A549 (cell line): ENCODE data around the gene LMAN1. TPM values are rescaled to one million over a fixed set of nuclear protein-coding genes. Genes with fewer than 3 reads are reported as not detected.

Experiments
- ATAC-seq, 2 experiments: fragments of 200-7000 bp in 1 of 2; fragments of >200 bp in 1 of 2; cut with Nextera tagmentation in 1 of 2; cut with Tn5 transposase in 1 of 2; 3 replicates each; pipeline versions ENCODE4 v1.8.0 to v1.9.1; 2018 to 2020; ENCODE audit warnings: mild to moderate bottlenecking in 1 of 2, moderate library complexity in 1 of 2
- CTCF ChIA-PET: fragments of 300-600 bp; sonication (Branson Sonifier 250); formaldehyde crosslinking; extraction: SDS; loops from one replicate; lab custom pipeline; 2021; ENCODE audit warnings: antibody characterized with exemption, inconsistent platforms; lab: Yijun Ruan, JAX
- POLR2A ChIA-PET: fragments of 350-600 bp; formaldehyde crosslinking; extraction: SDS; loops from one replicate; lab custom pipeline; 2021; ENCODE audit warnings: antibody characterized with exemption, inconsistent platforms; lab: Yijun Ruan, JAX
- DNase-seq, 2 experiments: peaks; one replicate each; pipeline versions ENCODE4 v3.0.0 to v3.0.0-alpha.2; 2011 to 2016; ENCODE audit warnings: low read depth in 1 of 2, low spot score in 1 of 2
- FAIRE-seq: peaks from 2 replicates; lab custom pipeline; 2011; peaks lifted over from hg19 to GRCh38; lab: Jason Lieb, UNC
- H3K27ac ChIP-seq, 2 experiments: fragments of >200 bp; sonication (Bioruptor Twin); formaldehyde crosslinking; 3 replicates each; pipeline ENCODE4 v1.5.1; 2016 to 2017
- H3K4me1 ChIP-seq: fragments of >200 bp; sonication (Bioruptor Twin); formaldehyde crosslinking; 3 replicates; pipeline ENCODE4 v1.6.1; 2016
- H3K4me2 ChIP-seq: fragments of >200 bp; sonication (Bioruptor Twin); formaldehyde crosslinking; 3 replicates; pipeline ENCODE4 v1.6.1; 2016
- H3K4me3 ChIP-seq: fragments of >200 bp; sonication (Bioruptor Twin); formaldehyde crosslinking; 3 replicates; pipeline ENCODE4 v1.5.1; 2016
- H3K9me3 ChIP-seq: fragments of >200 bp; sonication (Bioruptor Twin); formaldehyde crosslinking; 3 replicates; pipeline ENCODE4 v1.6.1; 2016
- BCL3 ChIP-seq: fragments of >200 bp; sonication (Bioruptor Twin); formaldehyde crosslinking; IDR thresholded peaks from 3 replicates; pipeline ENCODE4 v1.6.1; 2016
- BHLHE40 ChIP-seq: IDR thresholded peaks from 2 replicates; pipeline ENCODE4 v1.6.1; 2012; ENCODE audit warnings: low read depth, low read length, inconsistent platforms
- CBX8 ChIP-seq: fragments of 200-600 bp; sonication (generic); IDR thresholded peaks from 2 replicates; pipeline ENCODE4 v1.6.1; 2016
- CHD4 ChIP-seq: fragments of 200-600 bp; sonication (generic); IDR thresholded peaks from 2 replicates; pipeline ENCODE4 v1.6.1; 2016; ENCODE audit warnings: antibody characterized with exemption, mild to moderate bottlenecking, borderline replicate concordance
- CTCF ChIP-seq: fragments of >200 bp; sonication (Bioruptor Twin); formaldehyde crosslinking; IDR thresholded peaks from 3 replicates; pipeline ENCODE4 v1.5.1; 2016
- EHMT2 ChIP-seq: fragments of 200-600 bp; sonication (generic); IDR thresholded peaks from 2 replicates; pipeline ENCODE4 v1.6.1; 2016; ENCODE audit warnings: antibody characterized with exemption, low read depth, mild to moderate bottlenecking, moderate library complexity
- EP300 ChIP-seq, 2 experiments: fragments of >200 bp; sonication (Bioruptor Twin); formaldehyde crosslinking; IDR thresholded peaks; 2 replicates in 1 of 2; 3 replicates in 1 of 2; pipeline ENCODE4 v1.6.1; 2016 to 2017
- FOSL2 ChIP-seq, 2 experiments: fragments of 450-650 bp in 1 of 2; fragments of >200 bp in 1 of 2; sonication (Bioruptor Twin) in 1 of 2; formaldehyde crosslinking; IDR thresholded peaks; 2 replicates each; pipeline versions ENCODE4 v1.5.0 to v1.6.1; 2016 to 2020; ENCODE audit warnings: mild to moderate bottlenecking in 1 of 2, moderate library complexity in 1 of 2
- GATA3 ChIP-seq: IDR thresholded peaks from 2 replicates; pipeline ENCODE4 v1.6.1; 2012; ENCODE audit warnings: borderline replicate concordance
- HOXA7 ChIP-seq: fragments of 250-450 bp; sonication (Bioruptor Pico); IDR thresholded peaks from 2 replicates; pipeline ENCODE4 v1.5.0; 2020; ENCODE audit warnings: mild to moderate bottlenecking, moderate library complexity
- HOXB5 ChIP-seq: fragments of 250-450 bp; sonication (Bioruptor Pico); IDR thresholded peaks from 2 replicates; pipeline ENCODE4 v1.5.0; 2020; ENCODE audit warnings: mild to moderate bottlenecking, moderate library complexity
- JUN ChIP-seq, 2 experiments: fragments of >200 bp; sonication (Bioruptor Twin); formaldehyde crosslinking; IDR thresholded peaks; 2 replicates in 1 of 2; 3 replicates in 1 of 2; pipeline ENCODE4 v1.6.1; 2016 to 2017
- JUNB ChIP-seq: fragments of >200 bp; sonication (Bioruptor Twin); formaldehyde crosslinking; IDR thresholded peaks from 2 replicates; pipeline ENCODE4 v1.6.1; 2016
- KDM5A ChIP-seq: fragments of 200-600 bp; sonication (generic); IDR thresholded peaks from 2 replicates; pipeline ENCODE4 v1.6.1; 2016; ENCODE audit warnings: antibody characterized with exemption, mild to moderate bottlenecking
- MAFK ChIP-seq: fragments of 450-650 bp; IDR thresholded peaks from 2 replicates; pipeline ENCODE4 v1.6.1; 2014; ENCODE audit not compliant: partially characterized antibody
- MAZ ChIP-seq: fragments of 150-350 bp; IDR thresholded peaks from 2 replicates; pipeline ENCODE4 v1.6.1; 2014; ENCODE audit warnings: antibody characterized with exemption, low read depth, low read length, borderline replicate concordance
- NFE2L2 ChIP-seq: fragments of 150-350 bp; conservative IDR thresholded peaks from 2 replicates; pipeline ENCODE4 v1.6.1; 2014; ENCODE audit warnings: low read length
- NPAS2 ChIP-seq: fragments of 250-450 bp; sonication (Bioruptor Pico); IDR thresholded peaks from 2 replicates; pipeline ENCODE4 v1.8.0; 2022; ENCODE audit warnings: mild to moderate bottlenecking, moderate library complexity, borderline replicate concordance
- POLR2A ChIP-seq: IDR thresholded peaks from 2 replicates; pipeline ENCODE4 v1.6.1; 2012; ENCODE audit warnings: mild to moderate bottlenecking, low read length
- RFX5 ChIP-seq: fragments of 450-650 bp; IDR thresholded peaks from 2 replicates; pipeline ENCODE4 v1.7.1; 2014; ENCODE audit warnings: antibody characterized with exemption, mild to moderate bottlenecking, moderate library complexity
- ZC3H11A ChIP-seq: fragments of 450-650 bp; IDR thresholded peaks from 2 replicates; pipeline ENCODE4 v1.6.1; 2014; ENCODE audit warnings: antibody characterized with exemption, mild to moderate bottlenecking
- WGBS: methylation state at CpG from one replicate; pipeline ENCODE4 v1.1.6; 2017; ENCODE audit errors: missing lambda C conversion rate; 5-methylcytosine and 5-hydroxymethylcytosine counted together
- polyA plus RNA-seq, 4 experiments: library from polyadenylated mRNA; depleted of rRNA in 3 of 4; stranded (reverse); fragments of >200 nt; fragmentation: RNase III in 1 of 4; extraction: RNeasy Plus Mini Kit Qiagen cat#74134 plus additional on column Dnase treatment in 1 of 4; gene quantifications; 2 replicates in 3 of 4; 3 replicates in 1 of 4; pipeline ENCODE4 v1.2.3, GENCODE V29; 2011 to 2017
- TF ChIP-seq, protein P1 (sequence below): fragments of 250-450 bp; sonication (Bioruptor Pico); IDR thresholded peaks from 2 replicates; pipeline ENCODE4 v1.5.0; 2020; ENCODE audit warnings: low read depth, mild to moderate bottlenecking, moderate library complexity
- TF ChIP-seq, protein P2 (sequence below): fragments of 450-650 bp; IDR thresholded peaks from 2 replicates; pipeline ENCODE4 v1.6.1; 2014; ENCODE audit warnings: antibody characterized with exemption
- TF ChIP-seq, protein P3 (sequence below): fragments of 200-600 bp; sonication (generic); IDR thresholded peaks from 2 replicates; pipeline ENCODE4 v1.6.1; 2016; ENCODE audit warnings: antibody characterized with exemption, mild to moderate bottlenecking, moderate library complexity

Gene LMAN1
- polyA plus RNA-seq, 2 of the 4 experiments (the other 2 are of a cell fraction) = 56.2 to 94.0 TPM

DNA sequence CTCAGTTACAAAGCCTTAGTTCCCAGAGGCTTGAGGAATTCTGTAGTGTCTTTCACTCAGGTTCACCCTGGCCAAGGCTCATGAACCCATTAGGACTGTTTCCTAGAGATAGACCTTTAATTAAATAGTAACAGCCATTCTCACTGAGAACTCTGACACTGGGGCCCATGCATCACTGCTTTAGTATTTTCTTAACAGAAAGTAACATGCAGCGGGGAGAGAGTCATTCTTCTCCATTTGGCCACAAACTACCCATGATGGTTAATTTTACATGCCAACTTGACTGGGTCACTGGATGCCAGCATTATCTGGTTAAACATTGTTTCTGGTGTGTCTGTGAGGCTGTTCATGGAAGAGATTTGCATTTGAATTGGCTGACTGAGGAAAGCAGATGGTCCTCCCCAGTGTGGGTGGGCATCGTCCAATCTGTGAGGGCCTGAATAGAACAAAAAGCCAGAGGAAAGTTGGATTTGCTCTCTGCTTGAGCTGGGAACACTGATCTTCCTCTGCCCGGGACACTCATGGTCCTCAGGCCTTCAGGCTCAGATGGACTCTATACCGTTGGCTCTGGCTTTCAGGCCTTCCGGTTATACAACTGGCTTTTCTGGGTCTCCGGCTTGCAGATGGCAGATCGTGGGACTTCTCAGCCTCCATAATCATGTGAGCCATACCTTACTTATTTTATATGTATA lies 35.0 kb downstream of the LMAN1 start:
- Histone ChIP-seq H3K27ac (no peak overlapping the region), H3K4me2 (no peak overlapping the region), H3K4me3 (no peak overlapping the region), H3K4me1 (no peaks in the 10 kb centered on the region), H3K9me3 (no peaks in the 10 kb centered on the region)
- POLR2A ChIA-PET = no interaction called here
- WGBS = 95% methylated on average over 7 of the region's 7 CpGs
- no peak for TF ChIP-seq FOSL2 (IDR thresholded peaks at IDR 0.05)
- TF ChIP-seq FOSL2 (CRISPR knock-in tag; IDR thresholded peaks at IDR 0.05) = no peak
- TF ChIP-seq HOXA7 (CRISPR knock-in tag) = no peak
- no peak for TF ChIP-seq CHD4
- TF ChIP-seq MAZ = no peak
- no peak for TF ChIP-seq CBX8
- TF ChIP-seq, protein P1, sequence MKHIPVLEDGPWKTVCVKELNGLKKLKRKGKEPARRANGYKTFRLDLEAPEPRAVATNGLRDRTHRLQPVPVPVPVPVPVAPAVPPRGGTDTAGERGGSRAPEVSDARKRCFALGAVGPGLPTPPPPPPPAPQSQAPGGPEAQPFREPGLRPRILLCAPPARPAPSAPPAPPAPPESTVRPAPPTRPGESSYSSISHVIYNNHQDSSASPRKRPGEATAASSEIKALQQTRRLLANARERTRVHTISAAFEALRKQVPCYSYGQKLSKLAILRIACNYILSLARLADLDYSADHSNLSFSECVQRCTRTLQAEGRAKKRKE (CRISPR knock-in tag) = no peak
- no peak for TF ChIP-seq BCL3
- no peak for TF ChIP-seq BHLHE40
- TF ChIP-seq EP300 (IDR thresholded peaks at IDR 0.05) = no peak
- no peak for TF ChIP-seq POLR2A
- TF ChIP-seq ZC3H11A = no peak
- no peak for TF ChIP-seq HOXB5 (CRISPR knock-in tag)
- no peak for TF ChIP-seq JUN (IDR thresholded peaks at IDR 0.05)
- no peak for TF ChIP-seq RFX5
- TF ChIP-seq, protein P2, sequence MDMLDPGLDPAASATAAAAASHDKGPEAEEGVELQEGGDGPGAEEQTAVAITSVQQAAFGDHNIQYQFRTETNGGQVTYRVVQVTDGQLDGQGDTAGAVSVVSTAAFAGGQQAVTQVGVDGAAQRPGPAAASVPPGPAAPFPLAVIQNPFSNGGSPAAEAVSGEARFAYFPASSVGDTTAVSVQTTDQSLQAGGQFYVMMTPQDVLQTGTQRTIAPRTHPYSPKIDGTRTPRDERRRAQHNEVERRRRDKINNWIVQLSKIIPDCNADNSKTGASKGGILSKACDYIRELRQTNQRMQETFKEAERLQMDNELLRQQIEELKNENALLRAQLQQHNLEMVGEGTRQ = no peak
- TF ChIP-seq, protein P3, sequence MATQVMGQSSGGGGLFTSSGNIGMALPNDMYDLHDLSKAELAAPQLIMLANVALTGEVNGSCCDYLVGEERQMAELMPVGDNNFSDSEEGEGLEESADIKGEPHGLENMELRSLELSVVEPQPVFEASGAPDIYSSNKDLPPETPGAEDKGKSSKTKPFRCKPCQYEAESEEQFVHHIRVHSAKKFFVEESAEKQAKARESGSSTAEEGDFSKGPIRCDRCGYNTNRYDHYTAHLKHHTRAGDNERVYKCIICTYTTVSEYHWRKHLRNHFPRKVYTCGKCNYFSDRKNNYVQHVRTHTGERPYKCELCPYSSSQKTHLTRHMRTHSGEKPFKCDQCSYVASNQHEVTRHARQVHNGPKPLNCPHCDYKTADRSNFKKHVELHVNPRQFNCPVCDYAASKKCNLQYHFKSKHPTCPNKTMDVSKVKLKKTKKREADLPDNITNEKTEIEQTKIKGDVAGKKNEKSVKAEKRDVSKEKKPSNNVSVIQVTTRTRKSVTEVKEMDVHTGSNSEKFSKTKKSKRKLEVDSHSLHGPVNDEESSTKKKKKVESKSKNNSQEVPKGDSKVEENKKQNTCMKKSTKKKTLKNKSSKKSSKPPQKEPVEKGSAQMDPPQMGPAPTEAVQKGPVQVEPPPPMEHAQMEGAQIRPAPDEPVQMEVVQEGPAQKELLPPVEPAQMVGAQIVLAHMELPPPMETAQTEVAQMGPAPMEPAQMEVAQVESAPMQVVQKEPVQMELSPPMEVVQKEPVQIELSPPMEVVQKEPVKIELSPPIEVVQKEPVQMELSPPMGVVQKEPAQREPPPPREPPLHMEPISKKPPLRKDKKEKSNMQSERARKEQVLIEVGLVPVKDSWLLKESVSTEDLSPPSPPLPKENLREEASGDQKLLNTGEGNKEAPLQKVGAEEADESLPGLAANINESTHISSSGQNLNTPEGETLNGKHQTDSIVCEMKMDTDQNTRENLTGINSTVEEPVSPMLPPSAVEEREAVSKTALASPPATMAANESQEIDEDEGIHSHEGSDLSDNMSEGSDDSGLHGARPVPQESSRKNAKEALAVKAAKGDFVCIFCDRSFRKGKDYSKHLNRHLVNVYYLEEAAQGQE = no peak
- no peak for TF ChIP-seq NPAS2
- no peak for TF ChIP-seq GATA3
- no peak for FAIRE-seq
- CTCF ChIA-PET = no interaction called here
- ATAC-seq = peak in 1 of 2 experiments; percentile 21; a peak in 2 of 6 replicates
- no peak for DNase-seq

DNA sequence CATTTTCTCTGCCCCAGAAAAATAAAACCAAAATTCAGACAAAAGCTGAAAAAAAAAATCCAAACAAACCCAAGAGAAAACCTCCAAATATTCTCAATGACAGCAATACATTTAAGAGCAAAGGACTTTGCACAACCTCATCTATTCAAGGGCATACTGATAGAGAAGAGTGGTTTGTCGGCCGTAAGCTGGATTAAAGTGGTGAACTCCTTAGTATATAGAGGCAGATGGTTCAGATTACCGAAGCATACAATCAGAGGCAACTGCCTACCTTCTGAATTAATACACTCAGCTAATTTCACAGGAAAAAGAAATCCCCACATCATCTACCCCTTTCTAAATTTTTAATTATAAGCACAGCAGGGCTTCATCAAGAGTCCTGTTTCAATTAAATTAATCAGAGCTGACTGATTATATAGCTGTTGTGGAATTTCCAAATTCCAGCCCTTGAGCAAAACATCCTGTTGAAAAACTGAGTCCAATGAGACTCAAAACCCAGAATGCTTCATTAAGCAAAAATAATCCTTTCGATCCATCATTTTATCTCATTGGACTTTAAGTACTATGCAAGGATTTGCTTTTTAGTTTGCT lies 40.5 kb downstream of the LMAN1 start, which contains the start of gene CPLX4:
Gene CPLX4 (minus strand): TSS at position 190 of the 591 bp plus-strand sequence. CDS start 187 bp downstream, at position 3.
- H3K4me1 ChIP-seq = no peaks in the 10 kb centered on the region
- H3K4me2 ChIP-seq = no peak within 1 kb of the TSS
- no peak for DNase-seq
- ChIA-PET POLR2A (interaction anchor here (0.6 kb wide), 1 partner anchor 590 kb away, joined by 3 read pairs; no protein-coding TSS in a partner anchor), CTCF (interaction anchor here (0.6 to 2.6 kb wide), 4 partner anchors 9 to 84 kb away, joined by 3 to 9 read pairs (median 5); no protein-coding TSS in a partner anchor)
- H3K9me3 ChIP-seq = no peaks in the 10 kb centered on the region
- no peak within 1 kb of the TSS for H3K4me3 ChIP-seq
- no peak within 1 kb of the TSS for H3K27ac ChIP-seq
- 55% methylated on average over 4 of the region's 4 CpGs for WGBS
- FAIRE-seq = no peak
- ATAC-seq = no peak
- no peak for TF ChIP-seq KDM5A
- no peak for TF ChIP-seq CTCF
- no peak for TF ChIP-seq MAFK
- no peak for TF ChIP-seq EHMT2
- no peak for TF ChIP-seq NFE2L2
- no peak for TF ChIP-seq FOSL2 (IDR thresholded peaks at IDR 0.05)
- no peak for TF ChIP-seq FOSL2 (CRISPR knock-in tag; IDR thresholded peaks at IDR 0.05)
- TF ChIP-seq JUNB = no peak
